ENCODE measurements around the gene LAYN. TPM values are rescaled to one million over a fixed set of nuclear protein-coding genes. Genes with fewer than 3 reads are reported as not detected.

The LAYN gene
- total RNA-seq, 2 experiments from 2014 or later: 1.3 to 1.4 TPM

- TF ChIP-seq, protein P1, sequence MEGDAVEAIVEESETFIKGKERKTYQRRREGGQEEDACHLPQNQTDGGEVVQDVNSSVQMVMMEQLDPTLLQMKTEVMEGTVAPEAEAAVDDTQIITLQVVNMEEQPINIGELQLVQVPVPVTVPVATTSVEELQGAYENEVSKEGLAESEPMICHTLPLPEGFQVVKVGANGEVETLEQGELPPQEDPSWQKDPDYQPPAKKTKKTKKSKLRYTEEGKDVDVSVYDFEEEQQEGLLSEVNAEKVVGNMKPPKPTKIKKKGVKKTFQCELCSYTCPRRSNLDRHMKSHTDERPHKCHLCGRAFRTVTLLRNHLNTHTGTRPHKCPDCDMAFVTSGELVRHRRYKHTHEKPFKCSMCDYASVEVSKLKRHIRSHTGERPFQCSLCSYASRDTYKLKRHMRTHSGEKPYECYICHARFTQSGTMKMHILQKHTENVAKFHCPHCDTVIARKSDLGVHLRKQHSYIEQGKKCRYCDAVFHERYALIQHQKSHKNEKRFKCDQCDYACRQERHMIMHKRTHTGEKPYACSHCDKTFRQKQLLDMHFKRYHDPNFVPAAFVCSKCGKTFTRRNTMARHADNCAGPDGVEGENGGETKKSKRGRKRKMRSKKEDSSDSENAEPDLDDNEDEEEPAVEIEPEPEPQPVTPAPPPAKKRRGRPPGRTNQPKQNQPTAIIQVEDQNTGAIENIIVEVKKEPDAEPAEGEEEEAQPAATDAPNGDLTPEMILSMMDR (IDR thresholded peaks at IDR 0.05): no peak
- no peak for ATAC-seq (ENCODE audit: poor library complexity)
- no peak overlapping the region for H3K4me3 ChIP-seq (ENCODE audit: low read length)
- H3K9me3 ChIP-seq (ENCODE audit: control insufficient read depth in 1 of 2, insufficient read depth in 1 of 2, low read length in 2 of 2): no peaks in the 10 kb centered on the region
- Mint-ChIP-seq H3K36me3 (ENCODE audit: low read depth) (no peaks in the 10 kb centered on the region), H3K27ac (no peak overlapping the region), H3K4me1 (ENCODE audit: low read depth) (peaks cover 18% of the 10 kb centered on the region), H3K27me3 (peaks cover 11% of the 10 kb centered on the region), H3K9me3 (no peaks in the 10 kb centered on the region), H3K4me3 (no peak overlapping the region)
- DNase-seq: no peak
- H3K36me3 ChIP-seq (ENCODE audit: insufficient read depth, low read length): no peaks in the 10 kb centered on the region
- no peaks in the 10 kb centered on the region for H3K4me1 ChIP-seq (ENCODE audit: insufficient read depth, low read length)
- intact Hi-C loops (cut with DNase I, micrococcal nuclease): no loop called here
- no peak overlapping the region for H3K27ac ChIP-seq (ENCODE audit: low read depth in 1 of 2, low read length in 2 of 2)
- no peaks in the 10 kb centered on the region for H3K27me3 ChIP-seq (ENCODE audit: control insufficient read depth in 1 of 2, insufficient read depth in 2 of 2, low read length in 2 of 2)
- POLR2A ChIA-PET: no interaction called here
- CTCF ChIA-PET: no interaction called here
These were observed 14.0 kb upstream of the LAYN start for GRCh38 chr11:111526501-111526900.

GRCh38 chr11:111527279-111527678 lies 13.2 kb upstream of the LAYN start:
- Histone ChIP-seq H3K4me1 (ENCODE audit: insufficient read depth, low read length) (no peaks in the 10 kb centered on the region), H3K27ac (ENCODE audit: low read depth in 1 of 2, low read length in 2 of 2) (no peak overlapping the region), H3K36me3 (ENCODE audit: insufficient read depth, low read length) (no peaks in the 10 kb centered on the region), H3K4me3 (ENCODE audit: low read length) (no peak overlapping the region), H3K27me3 (ENCODE audit: control insufficient read depth in 1 of 2, insufficient read depth in 2 of 2, low read length in 2 of 2) (no peaks in the 10 kb centered on the region), H3K9me3 (ENCODE audit: control insufficient read depth in 1 of 2, insufficient read depth in 1 of 2, low read length in 2 of 2) (no peaks in the 10 kb centered on the region)
- ChIA-PET POLR2A (no interaction called here), CTCF (no interaction called here)
- Mint-ChIP-seq H3K9me3 (no peaks in the 10 kb centered on the region), H3K27ac (no peak overlapping the region), H3K36me3 (ENCODE audit: low read depth) (no peaks in the 10 kb centered on the region), H3K4me3 (no peak overlapping the region), H3K4me1 (ENCODE audit: low read depth) (peaks cover 18% of the 10 kb centered on the region), H3K27me3 (peaks cover 7% of the 10 kb centered on the region)
- intact Hi-C loops (cut with DNase I, micrococcal nuclease): no loop called here
- ATAC-seq (ENCODE audit: poor library complexity) (no peak), DNase-seq (no peak)
- TF ChIP-seq, protein P1 (IDR thresholded peaks at IDR 0.05): no peak

DNA sequence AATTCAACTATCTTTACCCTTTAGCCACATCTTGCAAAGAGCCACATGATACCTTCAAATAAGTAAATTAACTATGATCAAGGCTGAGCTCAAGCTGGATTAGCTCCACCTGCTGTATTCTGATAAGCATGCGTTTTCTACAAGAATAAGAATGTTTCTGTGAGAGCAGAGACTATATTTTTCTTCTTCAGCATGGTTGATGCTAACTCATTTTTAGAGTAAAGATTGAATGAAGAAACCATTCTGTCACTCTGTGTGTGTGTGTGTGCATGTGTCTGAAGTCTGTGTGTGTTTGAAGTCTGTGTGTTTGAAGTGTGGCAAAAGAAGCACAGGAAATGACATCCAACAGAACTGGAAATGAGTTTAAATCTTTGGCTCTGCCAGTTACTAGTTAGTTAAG lies 12.0 kb upstream of the LAYN start:
- intact Hi-C loops (cut with DNase I, micrococcal nuclease): no loop called here
- Mint-ChIP-seq H3K4me1 (ENCODE audit: low read depth) (peaks cover 18% of the 10 kb centered on the region), H3K36me3 (ENCODE audit: low read depth) (no peaks in the 10 kb centered on the region), H3K27ac (peak overlapping the region; percentile 38), H3K9me3 (no peaks in the 10 kb centered on the region), H3K4me3 (no peak overlapping the region), H3K27me3 (peaks cover 4% of the 10 kb centered on the region)
- ChIA-PET CTCF (interaction anchor here (0.6 kb wide), 1 partner anchor 1018 kb away, joined by 3 read pairs; no protein-coding TSS in a partner anchor), POLR2A (no interaction called here)
- DNase-seq (peak in 5 of 14 experiments; percentile 19 to 75 (median 54)), ATAC-seq (ENCODE audit: poor library complexity) (peak; percentile 83)
- Histone ChIP-seq H3K9me3 (ENCODE audit: control insufficient read depth in 1 of 2, insufficient read depth in 1 of 2, low read length in 2 of 2) (no peaks in the 10 kb centered on the region), H3K27ac (ENCODE audit: low read depth in 1 of 2, low read length in 2 of 2) (no peak overlapping the region), H3K4me1 (ENCODE audit: insufficient read depth, low read length) (no peaks in the 10 kb centered on the region), H3K36me3 (ENCODE audit: insufficient read depth, low read length) (no peaks in the 10 kb centered on the region), H3K4me3 (ENCODE audit: low read length) (no peak overlapping the region), H3K27me3 (ENCODE audit: control insufficient read depth in 1 of 2, insufficient read depth in 2 of 2, low read length in 2 of 2) (no peaks in the 10 kb centered on the region)
- TF ChIP-seq, protein P1 (IDR thresholded peaks at IDR 0.05): no peak
